AG08395 (cell line): ENCODE results near the gene SYMPK.

Experiments used
- DNase-seq: peaks from one replicate; pipeline ENCODE4 v3.0.0; 2012; ENCODE audit warnings: mixed read lengths, low spot score

Gene SYMPK

GRCh38 chr19:45781214-45782161 is 81.5 kb downstream of the SYMPK start:
- peak; percentile 50 for DNase-seq

GRCh38 chr19:45780448-45781213 is 82.3 kb downstream of the SYMPK start:
- no peak for DNase-seq

GRCh38 chr19:45780146-45780447 is 82.8 kb downstream of the SYMPK start:
- DNase-seq = no peak

DNA sequence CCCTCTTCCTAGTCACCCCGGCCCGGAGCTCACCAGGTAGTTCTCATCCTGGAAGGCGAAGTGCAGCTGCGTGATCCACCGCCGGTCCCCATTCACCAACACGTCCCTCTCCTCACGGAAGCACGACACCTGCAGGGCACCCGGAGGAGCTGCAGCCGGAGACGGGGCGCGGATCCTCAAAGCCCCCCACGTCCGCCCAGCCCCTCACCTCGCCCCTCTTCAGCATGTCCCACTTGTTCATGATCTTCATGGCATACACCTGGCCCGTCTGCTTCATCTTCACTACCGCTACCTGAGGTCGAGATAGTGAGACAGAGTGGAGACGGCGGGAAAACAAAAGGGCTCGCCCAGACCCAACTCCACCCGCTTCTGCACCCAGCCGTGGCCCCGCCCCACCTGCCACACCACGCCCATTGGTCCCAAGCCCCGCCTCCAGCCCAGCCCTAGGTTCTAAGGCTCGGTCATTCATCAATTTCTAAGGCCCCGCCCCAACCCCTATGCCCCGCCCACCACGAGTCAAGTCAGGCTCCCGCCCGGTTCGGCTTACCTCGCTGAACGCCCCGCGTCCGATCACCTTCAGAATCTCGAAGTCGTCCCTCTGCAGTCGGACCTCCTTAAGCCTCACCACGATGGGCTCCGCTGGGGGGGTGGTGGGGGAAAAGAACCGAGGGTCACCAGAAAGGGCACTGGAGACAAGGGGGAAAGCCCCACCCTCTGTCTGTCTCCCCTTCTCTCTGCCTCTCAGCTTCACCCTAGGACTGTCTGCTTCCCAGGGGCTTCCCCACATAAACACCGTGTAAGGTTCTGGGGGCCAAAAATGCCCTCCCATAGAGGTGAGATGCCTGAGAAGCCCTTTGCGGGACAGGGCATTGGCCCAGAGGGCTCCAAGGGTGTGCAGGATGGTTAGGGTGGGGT is 83.5 kb downstream of the SYMPK start:
- peak; percentile 69 for DNase-seq

- DNase-seq = no peak
These were observed 84.8 kb downstream of the SYMPK start for GRCh38 chr19:45778010-45778661.

GRCh38 chr19:45777395-45777961 is 85.5 kb downstream of the SYMPK start:
- no peak for DNase-seq

DNA sequence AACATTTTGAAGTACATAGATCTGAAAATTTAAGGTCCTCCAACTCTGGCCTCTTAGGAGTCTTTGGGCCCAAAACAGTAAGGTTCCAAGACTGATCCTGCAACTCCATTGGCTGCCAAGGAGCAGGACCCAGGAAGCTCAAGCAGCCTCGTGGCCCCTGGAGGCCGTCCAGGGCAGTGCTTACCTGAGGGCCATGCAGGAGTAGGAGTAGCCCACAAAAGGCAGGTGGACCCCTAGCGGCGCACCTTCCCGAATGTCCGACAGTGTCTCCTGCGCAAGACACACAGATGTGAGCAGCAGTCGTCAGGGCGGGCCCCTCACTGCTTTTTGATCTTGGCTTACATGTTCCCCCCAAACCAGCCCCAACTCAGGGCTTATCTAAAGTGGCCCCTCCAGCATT is 88.2 kb downstream of the SYMPK start:
- DNase-seq = no peak

GRCh38 chr19:45773384-45773783 is 89.6 kb downstream of the SYMPK start:
- DNase-seq = no peak

GRCh38 chr19:45772912-45773311 is 90.0 kb downstream of the SYMPK start:
- no peak for DNase-seq

DNA sequence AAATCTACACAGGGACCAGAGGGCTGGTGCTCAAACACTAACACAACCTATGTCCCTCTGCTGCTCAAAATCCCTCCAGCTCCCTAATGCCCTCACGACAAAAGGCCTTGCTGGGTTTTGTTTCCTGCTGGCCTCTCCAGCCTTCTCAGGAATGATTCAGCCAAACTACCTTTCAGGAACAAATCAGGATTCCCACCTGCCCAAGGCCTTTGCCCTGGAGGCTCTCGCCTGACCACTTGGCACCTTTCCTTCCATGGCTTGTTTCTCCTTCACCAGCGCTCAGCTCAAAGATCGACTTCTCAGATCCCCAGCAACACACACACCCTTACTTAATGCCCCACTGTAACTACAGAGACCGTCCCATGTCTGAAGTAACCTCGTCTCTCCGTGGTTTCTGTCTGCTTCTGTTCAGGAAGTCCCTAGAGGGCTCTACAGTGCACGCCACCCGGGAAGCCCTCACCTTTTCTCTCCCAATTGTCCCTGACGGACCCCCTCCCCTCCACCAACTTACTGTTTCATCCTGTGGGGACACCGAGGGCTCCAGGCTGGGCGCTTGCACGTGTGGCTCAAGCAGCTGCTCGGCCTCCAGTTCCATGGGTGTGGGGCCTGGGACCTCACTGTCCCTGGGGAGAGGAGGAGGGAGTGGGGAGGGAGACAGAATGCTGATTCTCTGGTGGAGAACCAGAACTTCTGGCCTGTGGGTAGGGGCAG is 90.7 kb downstream of the SYMPK start:
- no peak for DNase-seq

DNA sequence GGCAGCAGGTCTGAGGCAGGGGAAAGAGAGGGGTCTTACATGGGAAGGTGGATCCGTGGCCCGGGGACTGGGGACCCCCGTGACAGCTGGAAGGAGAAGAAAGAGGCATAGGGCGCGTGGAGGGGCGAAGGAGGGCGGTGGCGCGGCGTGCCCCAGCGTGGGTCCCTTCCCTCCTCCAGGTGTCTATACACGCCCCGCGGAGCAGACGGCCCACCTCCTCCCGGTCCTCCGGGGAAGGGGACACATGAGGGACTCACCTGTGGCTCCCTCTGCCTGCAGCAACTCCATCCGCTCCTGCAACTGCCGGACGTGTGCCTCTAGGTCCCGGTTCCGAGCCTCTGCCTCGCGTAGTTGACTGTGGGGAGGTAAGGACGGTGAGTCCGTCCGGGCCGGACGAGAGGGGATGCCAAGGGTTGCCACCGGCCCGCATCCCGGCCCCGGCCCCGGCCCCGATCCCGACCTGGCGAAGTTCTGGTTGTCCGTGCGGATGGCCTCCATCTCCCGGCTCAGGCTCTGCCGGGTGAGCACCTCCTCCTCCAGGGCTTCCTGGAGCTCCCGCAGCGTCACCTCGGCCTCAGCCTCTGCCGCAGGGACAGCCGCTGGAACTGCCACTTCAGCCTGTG is 91.5 kb downstream of the SYMPK start:
- no peak for DNase-seq

- peak; percentile 94 for DNase-seq
These were observed 92.5 kb downstream of the SYMPK start for GRCh38 chr19:45770192-45771101.

GRCh38 chr19:45769821-45770191 is 93.1 kb downstream of the SYMPK start:
- no peak for DNase-seq

- peak; percentile 98 for DNase-seq
These were observed 93.8 kb downstream of the SYMPK start, which contains the start of gene SIX5 for GRCh38 chr19:45768984-45769782. Gene SIX5 (minus strand): TSS chr19:45769252. CDS start chr19:45768844, 408 bp downstream.

DNA sequence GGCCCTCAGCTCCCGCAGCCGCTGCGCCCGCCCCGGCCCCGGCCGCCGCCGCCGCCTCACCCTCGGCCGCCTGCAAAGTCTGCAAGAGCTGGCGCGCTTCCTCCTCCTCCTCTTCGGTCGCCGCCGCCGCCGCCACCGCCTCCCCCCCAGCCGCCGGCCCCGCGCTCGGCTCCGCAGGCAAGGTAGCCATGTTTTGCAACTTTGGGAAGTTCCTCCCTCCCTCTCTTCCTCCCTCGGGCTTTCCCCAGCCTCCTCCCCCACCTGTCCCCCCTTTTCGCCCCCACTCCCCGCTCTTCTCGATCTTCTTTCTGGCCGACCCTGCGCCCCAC is 94.3 kb downstream of the SYMPK start:
- DNase-seq = no peak

- DNase-seq = no peak
These were observed 94.9 kb downstream of the SYMPK start for GRCh38 chr19:45767881-45768654.

DNA sequence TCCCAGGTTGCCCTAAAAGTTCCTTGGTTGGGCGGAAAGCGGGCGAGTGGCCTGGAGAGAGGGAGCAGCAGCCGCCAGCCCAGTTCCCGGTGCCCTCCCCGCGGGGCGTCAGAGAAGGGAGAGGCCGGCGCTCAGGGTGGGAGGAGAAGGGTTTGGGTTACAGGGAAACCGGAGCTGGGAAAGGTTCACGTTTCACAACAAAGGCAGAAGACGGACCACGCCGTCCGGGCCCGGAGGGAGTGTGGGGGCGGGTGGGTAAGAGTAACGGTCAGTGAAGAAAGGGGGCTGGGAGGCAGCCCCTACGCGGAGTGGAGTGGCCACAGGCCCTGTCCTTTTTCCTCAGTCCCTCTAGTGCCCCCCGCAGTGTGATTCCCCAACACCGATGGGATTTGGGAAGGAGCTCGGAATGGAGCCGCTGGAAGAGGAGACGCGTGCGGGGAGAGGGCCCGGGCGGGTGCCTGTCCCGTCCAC is 95.5 kb downstream of the SYMPK start:
- DNase-seq = peak; percentile 79
